PFSK-1 (cell line): Measurements from ENCODE around the gene RASGRF2.

Experiments used
- FOXP2 ChIP-seq: optimal IDR thresholded peaks from 2 replicates; pipeline ENCODE3; 2011; ENCODE audit warnings: borderline replicate concordance, control low read depth, inconsistent platforms; ENCODE audit not compliant: insufficient read depth; ENCODE audit errors: extremely low read length, extremely low read depth
- POLR2AphosphoS5 ChIP-seq: IDR thresholded peaks from 2 replicates; pipeline ENCODE4 v1.6.1; 2012; ENCODE audit warnings: low read depth, mild to moderate bottlenecking, control low read depth, low read length, moderate library complexity
- SIN3A ChIP-seq: IDR thresholded peaks from 2 replicates; pipeline ENCODE4 v1.6.1; 2012; ENCODE audit warnings: mild to moderate bottlenecking, low read length, moderate library complexity, borderline replicate concordance; ENCODE audit not compliant: insufficient read depth
- TAF1 ChIP-seq: IDR thresholded peaks from 2 replicates; pipeline ENCODE4 v1.6.1; 2012; ENCODE audit warnings: low read length, control low read depth, borderline replicate concordance; ENCODE audit not compliant: insufficient read depth
- TF ChIP-seq, protein P1 (sequence below), 2 experiments: IDR thresholded peaks; 2 replicates each; pipeline versions ENCODE4 v1.6.1 to v1.8.0; 2011 to 2012; ENCODE audit warnings: low read depth in 2 of 2, low read length in 2 of 2, control low read depth in 1 of 2, inconsistent platforms in 1 of 2, mild to moderate bottlenecking in 1 of 2, moderate library complexity in 1 of 2; ENCODE audit not compliant: insufficient read depth in 1 of 2

RASGRF2 gene

DNA sequence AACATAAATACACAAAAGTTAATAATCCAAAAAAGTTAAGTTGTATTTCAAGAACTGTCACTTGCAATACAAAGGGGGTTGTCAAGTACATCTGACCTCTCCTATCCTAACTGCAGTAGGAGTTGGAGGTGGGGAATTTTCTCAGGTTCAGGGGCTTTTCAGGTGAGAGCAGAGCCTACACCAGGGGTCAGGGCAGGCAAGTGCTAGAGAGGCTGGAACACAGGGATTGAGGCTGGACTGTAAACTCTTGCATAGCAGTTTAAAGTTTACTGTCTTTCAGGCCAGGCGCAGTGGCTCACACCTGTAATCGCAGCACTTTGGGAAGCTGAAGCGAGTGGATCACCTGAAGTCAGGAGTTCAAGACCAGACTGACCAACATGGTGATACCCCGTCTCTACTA is 25.4 kb upstream of the RASGRF2 start:
- TF ChIP-seq SIN3A, result no peak
- no peak for TF ChIP-seq FOXP2
- TF ChIP-seq POLR2AphosphoS5, result no peak
- TF ChIP-seq TAF1, result no peak
- TF ChIP-seq, protein P1, sequence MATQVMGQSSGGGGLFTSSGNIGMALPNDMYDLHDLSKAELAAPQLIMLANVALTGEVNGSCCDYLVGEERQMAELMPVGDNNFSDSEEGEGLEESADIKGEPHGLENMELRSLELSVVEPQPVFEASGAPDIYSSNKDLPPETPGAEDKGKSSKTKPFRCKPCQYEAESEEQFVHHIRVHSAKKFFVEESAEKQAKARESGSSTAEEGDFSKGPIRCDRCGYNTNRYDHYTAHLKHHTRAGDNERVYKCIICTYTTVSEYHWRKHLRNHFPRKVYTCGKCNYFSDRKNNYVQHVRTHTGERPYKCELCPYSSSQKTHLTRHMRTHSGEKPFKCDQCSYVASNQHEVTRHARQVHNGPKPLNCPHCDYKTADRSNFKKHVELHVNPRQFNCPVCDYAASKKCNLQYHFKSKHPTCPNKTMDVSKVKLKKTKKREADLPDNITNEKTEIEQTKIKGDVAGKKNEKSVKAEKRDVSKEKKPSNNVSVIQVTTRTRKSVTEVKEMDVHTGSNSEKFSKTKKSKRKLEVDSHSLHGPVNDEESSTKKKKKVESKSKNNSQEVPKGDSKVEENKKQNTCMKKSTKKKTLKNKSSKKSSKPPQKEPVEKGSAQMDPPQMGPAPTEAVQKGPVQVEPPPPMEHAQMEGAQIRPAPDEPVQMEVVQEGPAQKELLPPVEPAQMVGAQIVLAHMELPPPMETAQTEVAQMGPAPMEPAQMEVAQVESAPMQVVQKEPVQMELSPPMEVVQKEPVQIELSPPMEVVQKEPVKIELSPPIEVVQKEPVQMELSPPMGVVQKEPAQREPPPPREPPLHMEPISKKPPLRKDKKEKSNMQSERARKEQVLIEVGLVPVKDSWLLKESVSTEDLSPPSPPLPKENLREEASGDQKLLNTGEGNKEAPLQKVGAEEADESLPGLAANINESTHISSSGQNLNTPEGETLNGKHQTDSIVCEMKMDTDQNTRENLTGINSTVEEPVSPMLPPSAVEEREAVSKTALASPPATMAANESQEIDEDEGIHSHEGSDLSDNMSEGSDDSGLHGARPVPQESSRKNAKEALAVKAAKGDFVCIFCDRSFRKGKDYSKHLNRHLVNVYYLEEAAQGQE (IDR thresholded peaks at IDR 0.05; ENCODE audit: insufficient read depth in 1 of 2, low read depth in 2 of 2, low read length in 2 of 2), result no peak

DNA sequence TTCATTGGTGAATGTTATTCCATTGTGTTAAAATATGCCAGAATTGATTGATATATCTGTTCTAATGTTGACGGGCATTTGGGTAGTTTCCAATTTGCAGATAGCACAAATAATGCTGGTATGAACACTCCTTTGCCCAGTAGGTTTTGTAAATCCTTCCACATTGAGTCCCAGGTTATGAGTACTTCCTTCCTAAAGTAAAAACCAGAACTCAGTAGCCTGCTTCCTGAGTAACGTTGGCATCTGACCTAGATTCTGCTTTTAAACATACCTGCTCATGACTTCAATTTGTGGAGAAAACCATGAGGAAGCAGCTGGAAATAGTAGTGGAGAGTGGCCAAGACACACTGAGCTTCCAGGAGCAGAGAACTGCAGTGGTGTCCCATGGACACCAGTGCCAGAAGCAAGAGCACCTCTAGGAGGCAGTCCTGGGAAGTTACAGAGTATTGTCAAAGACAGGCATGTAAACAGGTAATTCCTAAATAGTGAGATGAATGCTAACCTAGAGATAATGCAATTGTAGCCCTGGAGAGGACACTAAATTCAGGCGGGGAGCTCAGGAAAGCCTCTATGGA is 24.3 kb upstream of the RASGRF2 start:
- TF ChIP-seq FOXP2 (no peak), SIN3A (no peak), POLR2AphosphoS5 (no peak), TAF1 (no peak)
- TF ChIP-seq, protein P1 (IDR thresholded peaks at IDR 0.05; ENCODE audit: insufficient read depth in 1 of 2, low read depth in 2 of 2, low read length in 2 of 2), result no peak

DNA sequence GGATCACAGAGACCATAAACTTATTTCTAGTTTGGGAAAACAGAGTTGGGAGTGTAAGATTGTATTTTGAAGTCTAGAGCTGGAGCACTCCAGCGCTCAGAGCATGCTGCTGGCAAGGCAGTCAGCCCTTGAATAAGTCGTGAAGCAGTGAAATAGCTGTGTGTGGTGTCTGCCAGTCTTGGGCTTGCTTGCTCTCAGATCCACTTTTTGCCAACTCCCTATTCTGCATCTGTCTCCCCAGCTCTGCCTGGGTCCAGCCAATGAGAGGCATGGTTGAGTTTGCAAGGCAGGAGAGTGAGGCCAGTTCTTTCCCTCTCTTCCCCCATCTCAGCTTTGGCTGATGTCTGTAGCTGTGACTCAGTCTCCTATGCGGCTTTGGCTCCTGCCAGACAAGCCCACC is 23.3 kb upstream of the RASGRF2 start:
- TF ChIP-seq POLR2AphosphoS5 (no peak), TAF1 (no peak), FOXP2 (no peak), SIN3A (no peak)
- TF ChIP-seq, protein P1 (IDR thresholded peaks at IDR 0.05; ENCODE audit: insufficient read depth in 1 of 2, low read depth in 2 of 2, low read length in 2 of 2), result no peak

DNA sequence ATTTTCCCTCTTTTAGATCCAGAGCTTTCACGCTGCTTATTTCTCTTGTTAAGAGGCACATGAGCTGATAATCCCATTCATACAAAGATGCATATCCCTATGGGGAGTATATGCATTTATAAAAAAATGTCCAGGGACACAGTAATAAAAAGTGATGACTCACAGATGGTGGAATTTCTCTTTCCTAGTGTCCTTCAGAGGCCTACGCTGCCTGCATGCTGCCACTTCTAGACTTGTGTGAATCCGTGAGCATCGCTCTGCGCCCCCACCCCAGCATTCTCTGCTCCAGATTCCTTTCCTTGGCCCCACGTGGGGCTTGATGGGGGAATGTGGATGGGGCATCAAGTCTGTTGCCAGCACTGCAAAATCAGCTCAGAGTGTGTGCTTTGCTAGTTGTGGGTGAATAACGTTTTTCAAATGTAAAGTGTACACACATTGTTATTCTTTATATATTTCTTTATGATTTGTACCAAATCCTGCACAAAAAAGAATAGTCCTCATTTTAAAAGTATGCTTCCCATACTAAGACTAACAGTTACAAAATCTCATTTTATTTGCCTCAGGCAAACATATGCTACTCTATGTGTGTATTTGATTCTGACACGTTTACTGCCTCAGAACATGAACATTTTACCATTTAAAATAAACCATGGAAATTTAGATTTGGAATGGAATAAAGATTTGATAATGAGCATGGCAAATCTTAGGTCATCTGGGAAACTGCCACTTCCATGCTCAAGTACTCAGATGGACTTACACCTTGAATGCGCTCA is 22.4 kb upstream of the RASGRF2 start:
- TF ChIP-seq FOXP2 (no peak), SIN3A (no peak), POLR2AphosphoS5 (no peak), TAF1 (no peak)
- TF ChIP-seq, protein P1 (IDR thresholded peaks at IDR 0.05; ENCODE audit: insufficient read depth in 1 of 2, low read depth in 2 of 2, low read length in 2 of 2), result no peak
